Cardiac muscle cell (in vitro differentiated cells and primary cell): ENCODE data around the gene PHLDA1. TPM values are rescaled to one million over a fixed set of nuclear protein-coding genes. Genes with fewer than 3 reads are reported as not detected.
"Not testable (repeated sequence)": the region's sequence is repeated elsewhere in the genome, so short reads cannot be mapped to it uniquely, and the experiment has no call there.

ENCODE experiments used
- DNase-seq, 2 donors: peaks; one replicate each; pipeline versions ENCODE4 v3.0.0 to v3.0.0-alpha.2; 2010 to 2017; ENCODE audit warnings: low read depth in 1 of 2, low spot score in 1 of 2
- H3K27ac ChIP-seq: fragments of 200-600 bp; sonication (generic); 2 replicates; pipeline ENCODE4 v1.5.1; 2016
- H3K27me3 ChIP-seq: fragments of 200-600 bp; sonication (generic); 2 replicates; pipeline ENCODE4 v1.6.0; 2016; ENCODE audit warnings: control low read depth
- H3K36me3 ChIP-seq: fragments of 200-600 bp; sonication (generic); 2 replicates; pipeline ENCODE4 v1.5.1; 2016; ENCODE audit warnings: control low read depth
- H3K4me1 ChIP-seq: fragments of 200-600 bp; sonication (generic); 2 replicates; pipeline ENCODE4 v1.8.1; 2017; ENCODE audit warnings: low read depth, mild to moderate bottlenecking, mixed run types
- H3K4me3 ChIP-seq: fragments of 200-600 bp; sonication (generic); 2 replicates; pipeline ENCODE4 v1.5.1; 2016; ENCODE audit warnings: mild to moderate bottlenecking
- H3K9me3 ChIP-seq: fragments of 200-600 bp; sonication (generic); 2 replicates; pipeline ENCODE4 v1.5.1; 2017; ENCODE audit warnings: low read depth, mild to moderate bottlenecking, control low read depth
- polyA plus RNA-seq: library from polyadenylated mRNA; unstranded; fragments of >200 nt; fragmentation: Nextera tagmentation; extraction: Ambion mirVana; gene quantifications from 2 replicates; pipeline ENCODE4 v1.2.1, GENCODE V29; 2016
- total RNA-seq: library from RNA; depleted of rRNA; stranded (reverse); fragments of >200 nt; gene quantifications from 2 replicates; pipeline ENCODE4 v1.2.3, GENCODE V29; 2016
- TF ChIP-seq, protein P1 (sequence below): IDR thresholded peaks from 2 replicates; pipeline ENCODE4 v1.5.1; 2012; ENCODE audit warnings: low read depth, mild to moderate bottlenecking, low read length

PHLDA1 gene
- total and polyA plus RNA-seq, 2 experiments from 2014 or later: 5.8 to 8.1 TPM

DNA sequence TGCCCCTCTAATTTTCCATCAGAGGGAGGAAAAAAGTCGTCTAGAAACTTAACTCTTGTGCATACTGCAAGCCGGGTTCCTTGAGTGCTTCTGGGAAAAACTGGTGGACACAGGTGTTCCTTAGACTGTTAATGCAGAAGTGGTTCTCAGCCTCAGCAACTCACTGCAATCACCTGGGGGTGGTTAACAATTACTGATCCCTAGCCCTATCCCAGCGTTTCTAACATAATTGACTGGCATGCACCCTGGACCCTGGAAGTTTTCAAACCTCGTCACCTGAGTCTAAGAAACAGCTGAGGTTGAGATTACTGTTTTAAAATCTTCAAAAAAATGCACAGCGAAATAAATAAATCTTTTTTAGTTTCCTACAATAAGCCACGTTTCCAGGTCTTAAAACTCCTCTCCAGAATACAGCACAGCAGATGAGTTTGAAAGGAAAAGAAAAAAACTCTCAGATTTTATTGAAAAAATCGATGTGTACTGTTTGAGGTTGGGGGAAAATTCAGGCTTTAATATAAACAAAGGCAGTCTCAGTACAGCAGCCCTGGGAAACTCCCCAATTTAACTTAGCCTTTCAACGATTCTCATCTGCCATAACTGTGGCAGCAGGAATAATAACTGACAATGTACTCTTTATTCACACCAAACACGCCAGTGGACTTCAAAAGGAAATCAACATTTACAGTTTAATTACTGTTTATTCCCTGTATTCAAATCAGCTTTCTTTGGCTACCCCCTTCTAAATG, 45.4 kb downstream of the PHLDA1 start:
- Histone ChIP-seq H3K9me3 (no peaks in the 10 kb centered on the region), H3K4me3 (no peak overlapping the region), H3K27me3 (no peaks in the 10 kb centered on the region), H3K36me3 (no peaks in the 10 kb centered on the region), H3K4me1 (peaks cover 7% of the 10 kb centered on the region), H3K27ac (no peak overlapping the region)
- TF ChIP-seq, protein P1, sequence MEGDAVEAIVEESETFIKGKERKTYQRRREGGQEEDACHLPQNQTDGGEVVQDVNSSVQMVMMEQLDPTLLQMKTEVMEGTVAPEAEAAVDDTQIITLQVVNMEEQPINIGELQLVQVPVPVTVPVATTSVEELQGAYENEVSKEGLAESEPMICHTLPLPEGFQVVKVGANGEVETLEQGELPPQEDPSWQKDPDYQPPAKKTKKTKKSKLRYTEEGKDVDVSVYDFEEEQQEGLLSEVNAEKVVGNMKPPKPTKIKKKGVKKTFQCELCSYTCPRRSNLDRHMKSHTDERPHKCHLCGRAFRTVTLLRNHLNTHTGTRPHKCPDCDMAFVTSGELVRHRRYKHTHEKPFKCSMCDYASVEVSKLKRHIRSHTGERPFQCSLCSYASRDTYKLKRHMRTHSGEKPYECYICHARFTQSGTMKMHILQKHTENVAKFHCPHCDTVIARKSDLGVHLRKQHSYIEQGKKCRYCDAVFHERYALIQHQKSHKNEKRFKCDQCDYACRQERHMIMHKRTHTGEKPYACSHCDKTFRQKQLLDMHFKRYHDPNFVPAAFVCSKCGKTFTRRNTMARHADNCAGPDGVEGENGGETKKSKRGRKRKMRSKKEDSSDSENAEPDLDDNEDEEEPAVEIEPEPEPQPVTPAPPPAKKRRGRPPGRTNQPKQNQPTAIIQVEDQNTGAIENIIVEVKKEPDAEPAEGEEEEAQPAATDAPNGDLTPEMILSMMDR: no peak
- DNase-seq: no peak

DNA sequence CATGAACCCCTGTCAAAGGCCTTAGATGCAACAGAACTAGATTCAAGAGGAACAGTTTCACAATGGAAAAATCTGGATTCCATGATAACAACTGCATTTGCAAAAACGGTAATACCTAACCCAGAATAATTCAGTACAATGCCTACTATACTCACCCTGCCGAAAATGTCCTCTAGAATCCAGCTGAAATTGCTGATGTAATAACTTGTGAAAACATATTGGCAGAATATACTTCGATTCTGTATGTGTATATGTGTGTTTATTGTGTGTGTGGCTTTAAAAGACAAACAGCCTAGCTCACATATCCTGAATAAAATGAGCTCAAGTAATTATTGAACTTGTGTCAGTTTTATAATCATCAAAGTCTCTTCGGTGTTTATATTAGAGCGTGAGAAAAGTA, 46.0 kb downstream of the PHLDA1 start:
- TF ChIP-seq, protein P1: no peak
- H3K4me1 ChIP-seq: peaks cover 6% of the 10 kb centered on the region
- H3K27ac ChIP-seq: no peak overlapping the region
- no peaks in the 10 kb centered on the region for H3K36me3 ChIP-seq
- H3K27me3 ChIP-seq: no peaks in the 10 kb centered on the region
- no peaks in the 10 kb centered on the region for H3K9me3 ChIP-seq
- no peak for DNase-seq
- no peak overlapping the region for H3K4me3 ChIP-seq

DNA sequence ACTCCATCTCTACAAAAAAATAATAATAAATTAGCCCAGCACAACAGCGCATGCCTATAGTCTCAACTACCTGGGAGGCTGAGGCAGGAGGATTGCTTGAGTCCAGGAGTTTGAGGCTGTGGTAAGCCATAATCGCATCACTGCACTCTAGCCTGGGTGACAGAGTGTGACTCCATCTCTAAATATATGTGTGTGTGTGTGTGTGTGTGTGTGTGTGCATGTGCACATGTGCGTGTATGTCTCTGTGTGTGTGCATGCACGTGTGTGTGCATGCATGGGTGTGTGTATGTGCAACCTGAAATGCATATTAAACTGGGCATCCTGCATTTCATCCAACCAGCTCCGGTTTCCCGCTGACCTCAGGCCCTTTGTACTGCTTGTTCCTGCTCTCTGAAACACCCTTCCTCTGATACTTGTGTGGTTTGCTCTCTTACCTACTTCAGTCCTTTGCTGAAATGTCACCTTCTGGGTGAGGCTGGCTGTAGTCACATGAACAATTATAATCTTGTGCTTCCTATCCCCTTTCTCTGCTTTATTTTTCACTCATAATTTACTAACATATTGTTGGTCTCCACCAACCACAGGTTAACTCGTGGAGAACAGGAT, 46.9 kb downstream of the PHLDA1 start:
- no peaks in the 10 kb centered on the region for H3K36me3 ChIP-seq
- H3K27ac ChIP-seq: no peak overlapping the region
- H3K27me3 ChIP-seq: no peaks in the 10 kb centered on the region
- no peak overlapping the region for H3K4me3 ChIP-seq
- H3K9me3 ChIP-seq: no peaks in the 10 kb centered on the region
- no peak for DNase-seq
- no peaks in the 10 kb centered on the region for H3K4me1 ChIP-seq
- TF ChIP-seq, protein P1: no peak

DNA sequence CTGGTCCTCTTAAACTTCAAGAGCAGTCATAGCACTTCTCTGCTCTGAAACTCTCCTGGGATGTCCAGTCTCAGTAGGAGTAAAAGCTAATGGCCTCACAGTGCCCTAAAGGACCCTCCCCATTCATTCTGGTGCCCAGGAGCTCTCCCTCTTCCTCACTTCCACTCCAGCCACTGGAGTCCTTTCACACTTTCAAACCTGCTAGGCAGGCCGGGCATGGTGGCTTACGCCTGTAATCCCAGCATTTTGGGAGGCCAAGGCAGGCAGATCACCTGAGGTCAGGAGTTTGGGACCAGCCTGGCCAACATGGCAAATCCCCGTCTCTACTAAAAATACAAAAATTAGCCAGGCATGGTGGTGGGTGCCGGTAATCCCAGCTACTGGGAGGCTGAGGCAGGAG, 47.7 kb downstream of the PHLDA1 start:
- not testable (repeated sequence) for DNase-seq, H3K27me3 ChIP-seq

DNA sequence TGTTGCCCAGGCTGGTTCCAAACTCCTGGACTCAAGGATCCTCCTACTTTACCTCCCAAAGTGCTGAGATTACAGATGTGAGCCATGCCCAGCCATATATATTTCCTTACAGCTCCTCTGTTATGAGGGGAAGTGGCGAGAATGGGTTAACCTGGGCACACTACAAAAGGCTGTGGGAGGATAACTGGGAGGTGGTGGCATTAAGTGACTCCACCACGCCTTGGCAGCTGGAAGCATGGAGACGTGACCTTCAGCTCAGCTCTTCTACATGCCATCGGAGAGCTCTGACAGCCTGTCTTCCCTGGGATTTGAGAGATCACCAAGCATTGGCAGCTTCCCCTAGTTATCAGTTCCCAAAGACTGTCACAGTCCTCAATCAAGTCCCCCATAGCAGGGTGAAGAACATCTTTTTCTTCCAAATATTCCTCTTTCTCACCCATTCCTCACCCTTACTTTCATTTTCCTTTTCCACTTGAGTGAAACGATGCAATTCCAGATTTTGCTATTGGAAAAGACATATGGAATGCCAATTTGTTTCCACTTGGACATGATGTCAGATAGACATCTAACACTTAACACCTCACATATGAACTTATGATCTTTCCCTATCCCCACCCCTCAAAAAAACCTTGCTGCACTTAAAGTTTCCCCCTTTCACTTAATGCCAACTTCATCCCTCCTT, 48.5 kb downstream of the PHLDA1 start:
- DNase-seq: no peak
- Histone ChIP-seq H3K27me3 (no peaks in the 10 kb centered on the region), H3K36me3 (no peaks in the 10 kb centered on the region), H3K27ac (no peak overlapping the region), H3K4me3 (no peak overlapping the region), H3K9me3 (no peaks in the 10 kb centered on the region), H3K4me1 (peaks cover 4% of the 10 kb centered on the region)
- TF ChIP-seq, protein P1: no peak

More for the DNA sequence above, 47.7 kb downstream of the PHLDA1 start:
- H3K4me3 ChIP-seq, H3K27ac ChIP-seq, H3K9me3 ChIP-seq, H3K36me3 ChIP-seq, H3K4me1 ChIP-seq: not testable (repeated sequence)

DNA sequence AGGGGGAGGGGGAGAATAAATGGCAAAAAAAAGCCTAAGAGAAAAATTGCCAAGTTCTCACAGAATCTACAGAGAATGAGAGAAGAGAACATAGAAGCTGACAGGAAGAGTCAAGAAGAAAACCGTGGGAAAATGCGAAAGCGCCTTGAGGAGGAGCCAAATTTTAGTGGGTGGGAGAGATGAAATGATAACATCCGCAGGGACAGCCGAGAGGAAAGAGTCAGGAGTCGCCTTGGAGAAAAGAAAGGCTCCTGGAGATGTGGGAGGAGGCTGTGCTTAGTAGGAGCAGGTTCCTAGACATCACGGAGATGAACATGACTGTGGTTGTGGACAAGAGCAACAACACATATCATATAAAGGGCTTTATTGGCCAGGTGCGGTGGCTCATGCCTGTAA, 49.4 kb downstream of the PHLDA1 start:
- Histone ChIP-seq H3K36me3 (no peaks in the 10 kb centered on the region), H3K4me1 (peaks cover 10% of the 10 kb centered on the region), H3K27me3 (no peaks in the 10 kb centered on the region), H3K27ac (no peak overlapping the region), H3K4me3 (no peak overlapping the region), H3K9me3 (no peaks in the 10 kb centered on the region)
- peak in 1 of 2 donors; percentile 36 for DNase-seq
- TF ChIP-seq, protein P1: no peak
